HUES6 (cell line): ENCODE measurements around the gene CAP2.

Experiments
- H3K27ac ChIP-seq: 2 replicates; pipeline ENCODE4 v1.7.0; 2013; ENCODE audit warnings: low read depth, mild to moderate bottlenecking, low read length, inconsistent platforms
- H3K27me3 ChIP-seq: 2 replicates; pipeline ENCODE4 v1.6.1; 2013; ENCODE audit warnings: low read length; ENCODE audit not compliant: control insufficient read depth, insufficient read depth
- H3K36me3 ChIP-seq: 2 replicates; pipeline ENCODE4 v1.6.1; 2013; ENCODE audit warnings: low read length; ENCODE audit not compliant: control insufficient read depth, insufficient read depth
- H3K4me1 ChIP-seq: 2 replicates; pipeline ENCODE4 v1.6.1; 2013; ENCODE audit warnings: low read length; ENCODE audit not compliant: control insufficient read depth, insufficient read depth
- H3K4me3 ChIP-seq: 2 replicates; pipeline ENCODE4 v1.5.1; 2013; ENCODE audit warnings: low read depth, low read length
- H3K9ac ChIP-seq: one replicate; pipeline ENCODE4 v1.6.1; 2013; ENCODE audit warnings: mild to moderate bottlenecking, low read length
- H3K9me3 ChIP-seq: 2 replicates; pipeline ENCODE4 v1.6.1; 2013; ENCODE audit warnings: low read depth, low read length; ENCODE audit not compliant: control insufficient read depth, insufficient read depth

CAP2 gene

DNA sequence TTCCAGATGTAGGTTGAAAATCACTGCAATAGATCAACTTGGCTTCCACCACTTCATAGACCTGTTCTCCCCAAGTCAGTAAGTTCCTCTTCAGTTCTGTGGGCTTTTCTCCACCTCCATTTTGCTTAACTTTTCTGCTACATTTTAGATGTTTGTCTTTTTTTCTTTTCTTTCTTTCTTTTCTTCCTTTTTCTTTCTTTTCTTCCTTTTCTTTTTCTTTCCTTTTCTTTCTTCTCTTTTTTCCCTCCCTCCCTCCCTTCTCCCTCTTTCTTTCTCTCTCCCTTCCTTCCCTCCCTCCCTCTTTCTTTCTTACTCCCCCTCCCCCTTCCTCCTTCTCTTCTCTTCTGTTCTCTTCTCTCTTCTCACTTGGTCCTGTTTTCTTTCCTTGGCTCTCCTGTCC, 199.9 kb downstream of the CAP2 start:
- Histone ChIP-seq H3K27me3 (no peaks in the 10 kb centered on the region), H3K27ac (no peak overlapping the region), H3K4me3 (no peak overlapping the region), H3K9me3 (no peaks in the 10 kb centered on the region), H3K9ac (no peak overlapping the region), H3K4me1 (no peaks in the 10 kb centered on the region), H3K36me3 (no peaks in the 10 kb centered on the region)

DNA sequence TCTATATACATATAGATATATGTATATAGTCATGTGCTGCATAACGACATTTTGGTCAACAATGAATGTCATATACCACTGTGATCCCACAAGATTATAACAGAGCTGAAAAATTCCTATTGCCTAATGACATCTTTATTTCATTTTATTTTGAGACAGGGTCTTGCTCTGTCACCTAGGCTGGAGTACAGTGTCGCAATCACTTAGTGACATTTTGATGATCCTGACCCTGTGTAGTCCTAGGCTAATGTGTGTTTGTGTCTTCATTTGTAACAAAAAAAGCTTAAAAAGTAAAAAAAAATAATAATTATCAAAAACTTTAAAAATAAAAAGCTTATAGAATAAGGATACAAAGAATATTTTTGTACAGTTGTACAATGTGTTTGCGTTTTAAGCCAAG, 202.7 kb downstream of the CAP2 start:
- no peaks in the 10 kb centered on the region for H3K27me3 ChIP-seq

DNA sequence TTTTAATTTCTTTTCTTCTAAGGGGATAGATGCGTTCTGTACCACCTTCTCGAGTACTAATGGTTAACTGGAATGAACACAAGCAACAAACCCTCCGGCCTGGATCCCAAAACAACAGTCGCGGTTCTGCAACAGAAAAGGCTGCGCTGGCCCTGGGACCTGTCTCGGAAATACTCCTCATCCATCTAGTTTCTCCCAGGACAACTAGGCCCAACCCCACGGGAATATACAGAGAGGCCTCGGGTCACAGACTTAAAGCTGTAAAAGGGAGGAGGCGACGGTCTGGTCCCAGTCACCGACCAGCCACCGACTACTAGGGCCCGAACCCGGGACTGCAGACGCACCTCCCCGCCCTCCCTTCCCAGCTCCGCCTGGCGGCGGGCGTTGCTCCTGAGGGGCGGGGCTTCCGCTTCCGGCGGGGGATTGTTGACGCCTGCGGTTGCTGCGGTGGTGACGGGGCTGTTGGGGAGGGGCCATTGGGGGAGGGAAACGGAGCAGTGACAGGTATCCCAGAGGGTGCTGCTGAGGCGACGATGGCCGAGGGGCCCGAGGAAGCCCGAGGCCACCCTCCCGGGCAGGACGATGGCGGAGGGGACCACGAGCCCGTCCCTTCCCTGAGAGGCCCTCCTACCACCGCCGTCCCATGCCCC, 206.6 kb downstream of the CAP2 start, which contains the start of gene FAM8A1:
TSS of gene FAM8A1 (plus strand) at position 426 of the 650 bp plus-strand sequence. CDS start at position 534, 108 bp downstream.
- Histone ChIP-seq H3K36me3 (no peaks in the 10 kb centered on the region), H3K9me3 (no peaks in the 10 kb centered on the region), H3K27ac (peak within 1 kb of the TSS; percentile 86; the same call in 1 of the 2 replicates), H3K9ac (peak within 1 kb of the TSS; percentile 52), H3K27me3 (no peaks in the 10 kb centered on the region), H3K4me1 (no peaks in the 10 kb centered on the region), H3K4me3 (peak within 1 kb of the TSS; percentile 65)

More for the DNA sequence above, 202.7 kb downstream of the CAP2 start:
- no peaks in the 10 kb centered on the region for H3K9me3 ChIP-seq
- H3K36me3 ChIP-seq, result no peaks in the 10 kb centered on the region
- H3K4me1 ChIP-seq, result no peaks in the 10 kb centered on the region
- no peak overlapping the region for H3K27ac ChIP-seq
- H3K4me3 ChIP-seq, result no peak overlapping the region
- H3K9ac ChIP-seq, result no peak overlapping the region

DNA sequence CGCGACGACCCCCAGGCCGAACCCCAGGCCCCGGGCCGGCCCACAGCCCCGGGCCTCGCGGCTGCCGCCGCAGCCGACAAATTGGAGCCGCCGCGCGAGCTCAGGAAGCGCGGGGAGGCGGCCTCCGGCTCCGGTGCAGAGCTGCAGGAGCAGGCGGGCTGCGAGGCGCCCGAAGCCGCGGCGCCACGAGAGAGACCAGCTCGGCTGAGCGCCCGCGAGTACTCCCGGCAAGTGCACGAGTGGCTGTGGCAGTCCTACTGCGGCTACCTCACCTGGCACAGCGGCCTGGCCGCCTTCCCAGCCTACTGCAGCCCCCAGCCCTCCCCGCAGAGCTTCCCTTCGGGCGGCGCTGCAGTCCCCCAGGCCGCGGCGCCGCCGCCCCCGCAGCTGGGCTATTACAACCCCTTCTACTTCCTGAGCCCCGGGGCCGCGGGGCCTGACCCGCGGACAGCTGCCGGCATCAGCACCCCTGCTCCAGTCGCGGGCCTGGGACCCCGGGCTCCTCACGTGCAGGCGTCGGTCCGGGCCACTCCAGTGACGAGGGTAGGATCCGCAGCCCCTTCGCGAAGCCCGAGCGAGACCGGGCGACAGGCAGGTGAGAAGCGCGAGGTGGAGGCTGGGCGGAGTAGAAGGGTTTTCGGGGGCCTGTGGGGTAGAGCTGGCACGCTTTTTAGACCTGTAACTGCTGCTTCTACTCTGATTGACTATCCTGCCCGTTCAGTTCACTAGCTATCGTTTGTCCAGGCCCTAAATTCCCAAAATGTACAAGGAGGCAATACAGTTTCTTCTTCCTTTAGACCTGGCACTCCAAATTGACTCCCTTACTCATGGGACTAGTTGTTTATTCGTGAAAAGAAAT, 207.4 kb downstream of the CAP2 start:
- Histone ChIP-seq H3K9ac (peak overlapping the region; percentile 52), H3K4me1 (no peaks in the 10 kb centered on the region), H3K27ac (peak overlapping the region; percentile 86; the same call in 1 of the 2 replicates), H3K36me3 (no peaks in the 10 kb centered on the region), H3K27me3 (no peaks in the 10 kb centered on the region), H3K4me3 (peak overlapping the region; percentile 65), H3K9me3 (no peaks in the 10 kb centered on the region)

DNA sequence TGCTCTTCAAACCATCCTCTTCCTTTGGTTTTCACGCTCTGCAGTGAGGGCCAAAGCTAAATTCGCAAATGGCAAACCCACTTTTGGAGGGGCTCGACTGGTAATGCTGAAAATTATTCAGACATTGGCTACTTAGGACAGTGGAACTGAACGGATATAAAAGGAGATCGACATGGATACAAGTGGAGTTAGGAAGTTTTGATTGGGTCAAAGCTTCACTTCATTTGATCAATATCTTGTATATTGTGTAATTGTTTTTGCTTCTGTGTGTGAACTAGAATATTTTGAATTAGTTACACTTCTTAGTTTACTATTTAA, 207.9 kb downstream of the CAP2 start:
- peak overlapping the region; percentile 65 for H3K4me3 ChIP-seq
- H3K36me3 ChIP-seq, result peaks cover 1% of the 10 kb centered on the region; the same call in 1 of the 2 replicates
- H3K9me3 ChIP-seq, result no peaks in the 10 kb centered on the region
- H3K27ac ChIP-seq, result no peak overlapping the region
- H3K4me1 ChIP-seq, result no peaks in the 10 kb centered on the region
- peak overlapping the region; percentile 52 for H3K9ac ChIP-seq
- H3K27me3 ChIP-seq, result no peaks in the 10 kb centered on the region

DNA sequence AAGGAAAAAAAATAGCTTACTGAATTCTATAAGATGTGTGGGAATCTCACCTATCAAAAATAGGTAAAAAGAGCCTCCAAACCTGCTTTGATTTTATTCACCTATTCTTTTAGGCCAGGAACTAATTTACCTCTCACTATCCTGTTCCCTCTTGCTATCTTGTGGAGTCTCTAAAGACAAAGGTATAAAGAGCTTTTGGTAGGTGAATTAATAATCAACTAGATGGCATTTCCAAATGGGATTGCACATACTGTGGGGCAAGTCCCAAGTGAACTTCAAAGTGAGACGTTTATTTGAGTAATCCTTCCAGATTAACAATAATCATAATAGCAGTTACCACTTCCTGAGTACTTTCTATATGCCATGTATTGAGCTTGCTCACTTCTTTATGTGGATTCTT, 209.5 kb downstream of the CAP2 start:
- H3K27ac ChIP-seq, result no peak overlapping the region
- no peak overlapping the region for H3K9ac ChIP-seq
- peaks cover 6% of the 10 kb centered on the region; the same call in 1 of the 2 replicates for H3K36me3 ChIP-seq
- no peaks in the 10 kb centered on the region for H3K27me3 ChIP-seq
- H3K4me1 ChIP-seq, result no peaks in the 10 kb centered on the region
- no peaks in the 10 kb centered on the region for H3K9me3 ChIP-seq
- no peak overlapping the region for H3K4me3 ChIP-seq

DNA sequence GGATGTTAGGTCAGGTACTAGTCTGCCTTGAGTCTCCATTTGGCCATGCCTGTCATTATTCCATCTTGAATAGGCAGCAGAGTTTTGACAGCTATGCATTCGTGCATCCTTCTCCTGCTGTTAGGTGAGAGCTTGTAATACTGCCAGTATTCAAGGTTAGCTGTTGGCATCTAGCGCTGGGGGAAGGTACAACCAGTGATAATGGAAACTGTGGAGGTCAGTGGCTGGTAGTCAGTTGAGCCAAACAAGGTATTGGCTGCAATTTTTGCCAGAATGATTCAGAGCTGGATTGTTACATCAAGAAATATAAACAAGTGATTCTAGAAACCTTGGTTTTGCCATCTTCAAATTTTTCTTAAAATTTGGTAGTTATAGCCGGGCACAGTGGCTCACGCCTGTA, 213.2 kb downstream of the CAP2 start:
- no peaks in the 10 kb centered on the region for H3K9me3 ChIP-seq
- no peak overlapping the region for H3K27ac ChIP-seq
- no peaks in the 10 kb centered on the region for H3K27me3 ChIP-seq
- peaks cover 8% of the 10 kb centered on the region; the same call in 1 of the 2 replicates for H3K36me3 ChIP-seq
- H3K4me1 ChIP-seq, result no peaks in the 10 kb centered on the region
- no peak overlapping the region for H3K4me3 ChIP-seq
- H3K9ac ChIP-seq, result no peak overlapping the region
